PC-9 (cell line): ENCODE results near the gene ZNF784.

ENCODE experiments used
- EZH2 ChIP-seq: fragments of 200-600 bp; sonication (generic); IDR thresholded peaks from 2 replicates; pipeline ENCODE4 v1.8.0; 2017; ENCODE audit warnings: antibody characterized with exemption, low read depth
- TF ChIP-seq, protein P1 (sequence below): fragments of 200-600 bp; sonication (generic); conservative IDR thresholded peaks from 2 replicates; pipeline ENCODE4 v1.6.1; 2017; ENCODE audit warnings: mixed run types, antibody characterized with exemption, mild to moderate bottlenecking, moderate library complexity

DNA sequence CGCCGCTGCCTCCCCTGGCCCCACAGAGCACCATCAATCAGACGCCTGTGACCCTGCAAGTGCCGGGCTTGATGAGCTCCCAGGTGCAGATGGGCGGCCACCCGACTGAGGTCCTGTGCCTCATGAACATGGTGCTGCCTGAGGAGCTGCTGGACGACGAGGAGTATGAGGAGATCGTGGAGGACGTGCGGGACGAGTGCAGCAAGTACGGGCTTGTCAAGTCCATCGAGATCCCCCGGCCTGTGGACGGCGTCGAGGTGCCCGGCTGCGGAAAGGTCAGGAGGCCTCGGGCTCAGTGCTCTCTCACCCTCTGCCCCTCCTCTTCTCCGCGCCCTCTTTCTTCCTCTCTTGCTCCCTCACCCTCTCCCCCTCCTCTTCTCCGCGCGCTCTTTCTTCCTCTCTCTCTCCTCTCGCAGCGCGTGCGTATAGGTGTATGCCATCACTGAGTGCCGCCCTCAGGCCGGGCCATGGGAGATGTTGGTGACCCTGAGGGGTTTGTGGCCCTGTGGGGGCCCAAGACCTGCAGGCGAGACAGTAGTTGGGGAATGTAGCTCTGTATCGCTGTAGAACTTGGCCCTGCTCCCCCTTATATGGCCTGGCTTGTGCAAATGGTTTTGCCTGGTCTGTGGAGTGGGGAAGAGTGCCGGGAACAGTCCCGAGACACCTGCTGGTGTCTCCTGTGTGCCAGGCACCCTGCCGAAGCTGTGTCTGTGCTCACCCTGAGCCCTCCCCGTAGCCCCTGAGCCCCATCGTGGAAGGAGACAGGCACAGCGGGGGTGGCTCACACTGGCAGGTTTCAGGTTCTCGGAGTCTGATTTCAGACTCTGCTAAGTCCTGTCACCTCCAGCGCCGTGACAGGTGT lies 45.3 kb upstream of the ZNF784 start:
- TF ChIP-seq, protein P1, sequence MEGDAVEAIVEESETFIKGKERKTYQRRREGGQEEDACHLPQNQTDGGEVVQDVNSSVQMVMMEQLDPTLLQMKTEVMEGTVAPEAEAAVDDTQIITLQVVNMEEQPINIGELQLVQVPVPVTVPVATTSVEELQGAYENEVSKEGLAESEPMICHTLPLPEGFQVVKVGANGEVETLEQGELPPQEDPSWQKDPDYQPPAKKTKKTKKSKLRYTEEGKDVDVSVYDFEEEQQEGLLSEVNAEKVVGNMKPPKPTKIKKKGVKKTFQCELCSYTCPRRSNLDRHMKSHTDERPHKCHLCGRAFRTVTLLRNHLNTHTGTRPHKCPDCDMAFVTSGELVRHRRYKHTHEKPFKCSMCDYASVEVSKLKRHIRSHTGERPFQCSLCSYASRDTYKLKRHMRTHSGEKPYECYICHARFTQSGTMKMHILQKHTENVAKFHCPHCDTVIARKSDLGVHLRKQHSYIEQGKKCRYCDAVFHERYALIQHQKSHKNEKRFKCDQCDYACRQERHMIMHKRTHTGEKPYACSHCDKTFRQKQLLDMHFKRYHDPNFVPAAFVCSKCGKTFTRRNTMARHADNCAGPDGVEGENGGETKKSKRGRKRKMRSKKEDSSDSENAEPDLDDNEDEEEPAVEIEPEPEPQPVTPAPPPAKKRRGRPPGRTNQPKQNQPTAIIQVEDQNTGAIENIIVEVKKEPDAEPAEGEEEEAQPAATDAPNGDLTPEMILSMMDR = no peak
- TF ChIP-seq EZH2 = no peak
